CD4-positive, alpha-beta T cell treated with Interleukin-12 subunit alpha and Interleukin-12 subunit beta, for 1 hour (primary cell): ENCODE data around the gene ZNF511.
A peak's percentile ranks its signal among the peaks of the same experiment; 100 is the strongest.

Source experiments
- DNase-seq: peaks from one replicate; pipeline ENCODE4 v3.0.0-alpha.2; 2020

ZNF511 gene

GRCh38 chr10:133274751-133275683 is 33.7 kb upstream of the ZNF511 start:
- DNase-seq = peak; percentile 88

- peak; percentile 62 for DNase-seq
These were observed 33.0 kb upstream of the ZNF511 start for GRCh38 chr10:133275684-133276092.

- no peak for DNase-seq
These were observed 32.6 kb upstream of the ZNF511 start for GRCh38 chr10:133276100-133276434.

GRCh38 chr10:133276435-133277201 is 32.1 kb upstream of the ZNF511 start, which contains the start of gene ADAM8:
Gene ADAM8, minus strand, starts transcription at chr10:133276868. Its CDS starts 51 bp downstream, at chr10:133276817.
- peak; percentile 78 for DNase-seq

- no peak for DNase-seq
These were observed 31.3 kb upstream of the ZNF511 start for GRCh38 chr10:133277277-133277992.

- DNase-seq = no peak
These were observed 30.6 kb upstream of the ZNF511 start for GRCh38 chr10:133277993-133278576.

- peak; percentile 83 for DNase-seq
These were observed 30.0 kb upstream of the ZNF511 start for GRCh38 chr10:133278577-133279265.

GRCh38 chr10:133279326-133280226 is 29.1 kb upstream of the ZNF511 start:
- DNase-seq = no peak

GRCh38 chr10:133280391-133281059 is 28.2 kb upstream of the ZNF511 start:
- no peak for DNase-seq

- no peak for DNase-seq
These were observed 27.6 kb upstream of the ZNF511 start for GRCh38 chr10:133281084-133281483.

GRCh38 chr10:133281628-133282372 is 26.9 kb upstream of the ZNF511 start:
- DNase-seq = no peak

GRCh38 chr10:133282846-133283390 is 25.8 kb upstream of the ZNF511 start:
- no peak for DNase-seq

GRCh38 chr10:133283931-133284330 is 24.8 kb upstream of the ZNF511 start:
- no peak for DNase-seq

GRCh38 chr10:133285217-133285616 is 23.5 kb upstream of the ZNF511 start:
- DNase-seq = no peak

- no peak for DNase-seq
These were observed 22.3 kb upstream of the ZNF511 start for GRCh38 chr10:133286366-133286765.

- no peak for DNase-seq
These were observed 20.7 kb upstream of the ZNF511 start for GRCh38 chr10:133287832-133288500.

GRCh38 chr10:133289761-133290160 is 19.0 kb upstream of the ZNF511 start:
- DNase-seq = no peak

- DNase-seq = no peak
These were observed 15.6 kb upstream of the ZNF511 start for GRCh38 chr10:133292919-133293809.
